Chondrocyte (in vitro differentiated cells): ENCODE measurements around the gene C1orf198. TPM values are rescaled to one million over a fixed set of nuclear protein-coding genes. Genes with fewer than 3 reads are reported as not detected.

Experiments used
- DNase-seq: peaks from one replicate; pipeline ENCODE4 v3.0.0; 2021; ENCODE audit warnings: mixed read lengths, low spot score
- H3K27ac Mint-ChIP-seq: one replicate; pipeline ENCODE4 v1.8.0; 2021; ENCODE audit warnings: mild to moderate bottlenecking, moderate library complexity, mixed read lengths; ENCODE audit not compliant: unreplicated experiment
- H3K27me3 Mint-ChIP-seq: 2 replicates; pipeline ENCODE4 v1.8.0; 2021; ENCODE audit warnings: low read depth, mixed read lengths
- H3K36me3 Mint-ChIP-seq: 2 replicates; pipeline ENCODE4 v1.8.0; 2021; ENCODE audit warnings: low read depth, mixed read lengths
- H3K4me1 Mint-ChIP-seq: 2 replicates; pipeline ENCODE4 v1.8.0; 2021; ENCODE audit warnings: low read depth, mild to moderate bottlenecking, mixed read lengths
- H3K4me3 Mint-ChIP-seq: one replicate; pipeline ENCODE4 v1.8.0; 2021; ENCODE audit warnings: mild to moderate bottlenecking, moderate library complexity, mixed read lengths; ENCODE audit not compliant: unreplicated experiment
- H3K9me3 Mint-ChIP-seq: 2 replicates; pipeline ENCODE4 v1.8.0; 2021; ENCODE audit warnings: low read depth, mixed read lengths
- CTCF ChIP-seq: fragments of 200-600 bp; sonication (generic); IDR thresholded peaks from 2 replicates; pipeline ENCODE4 v1.5.0; 2021; ENCODE audit warnings: antibody characterized with exemption, mild to moderate bottlenecking, moderate library complexity
- total RNA-seq: library from RNA; stranded (reverse); gene quantifications from 3 replicates; pipeline ENCODE4 v1.2.1, GENCODE V29; 2021

Gene C1orf198
- total RNA-seq, 1 donor from 2014 or later = 505 TPM

- peaks cover 1% of the 10 kb centered on the region for H3K36me3 Mint-ChIP-seq
- TF ChIP-seq CTCF = no peak
- no peaks in the 10 kb centered on the region for H3K9me3 Mint-ChIP-seq
- H3K4me1 Mint-ChIP-seq = peaks cover 81% of the 10 kb centered on the region
- no peaks in the 10 kb centered on the region for H3K27me3 Mint-ChIP-seq
- DNase-seq = no peak
- no peak overlapping the region for H3K4me3 Mint-ChIP-seq
- H3K27ac Mint-ChIP-seq = peak overlapping the region; percentile 89
These were observed 40.5 kb downstream of the C1orf198 start for GRCh38 chr1:230827801-230828200.

- peaks cover 81% of the 10 kb centered on the region for H3K4me1 Mint-ChIP-seq
- H3K9me3 Mint-ChIP-seq = no peaks in the 10 kb centered on the region
- peaks cover 1% of the 10 kb centered on the region for H3K36me3 Mint-ChIP-seq
- H3K4me3 Mint-ChIP-seq = no peak overlapping the region
- H3K27me3 Mint-ChIP-seq = no peaks in the 10 kb centered on the region
- peak; percentile 67 for DNase-seq
- peak overlapping the region; percentile 89 for H3K27ac Mint-ChIP-seq
- TF ChIP-seq CTCF = no peak
These were observed 41.1 kb downstream of the C1orf198 start for GRCh38 chr1:230827081-230827681.

GRCh38 chr1:230826166-230826875, 42.0 kb downstream of the C1orf198 start:
- H3K27me3 Mint-ChIP-seq = no peaks in the 10 kb centered on the region
- DNase-seq = no peak
- H3K36me3 Mint-ChIP-seq = peaks cover 1% of the 10 kb centered on the region
- peak overlapping the region; percentile 97 for H3K27ac Mint-ChIP-seq
- TF ChIP-seq CTCF = no peak
- peaks cover 81% of the 10 kb centered on the region for H3K4me1 Mint-ChIP-seq
- H3K4me3 Mint-ChIP-seq = no peak overlapping the region
- H3K9me3 Mint-ChIP-seq = no peaks in the 10 kb centered on the region

- Mint-ChIP-seq H3K9me3 (no peaks in the 10 kb centered on the region), H3K27ac (peak overlapping the region; percentile 97), H3K36me3 (peaks cover 1% of the 10 kb centered on the region), H3K27me3 (no peaks in the 10 kb centered on the region), H3K4me3 (no peak overlapping the region), H3K4me1 (peaks cover 78% of the 10 kb centered on the region)
- DNase-seq = no peak
- TF ChIP-seq CTCF = no peak
These were observed 42.6 kb downstream of the C1orf198 start for GRCh38 chr1:230825761-230826160.

- Mint-ChIP-seq H3K27me3 (no peaks in the 10 kb centered on the region), H3K4me3 (no peak overlapping the region), H3K4me1 (peaks cover 76% of the 10 kb centered on the region), H3K27ac (peak overlapping the region; percentile 97), H3K36me3 (peaks cover 1% of the 10 kb centered on the region), H3K9me3 (no peaks in the 10 kb centered on the region)
- no peak for TF ChIP-seq CTCF
- DNase-seq = no peak
These were observed 43.2 kb downstream of the C1orf198 start for GRCh38 chr1:230824919-230825721.
